Measurements from ENCODE around the gene TMEM88. TPM values are rescaled to one million over a fixed set of nuclear protein-coding genes. Genes with fewer than 3 reads are reported as not detected.

TMEM88 gene
- total RNA-seq, 1 experiment from 2014 or later: 11.3 TPM

DNA sequence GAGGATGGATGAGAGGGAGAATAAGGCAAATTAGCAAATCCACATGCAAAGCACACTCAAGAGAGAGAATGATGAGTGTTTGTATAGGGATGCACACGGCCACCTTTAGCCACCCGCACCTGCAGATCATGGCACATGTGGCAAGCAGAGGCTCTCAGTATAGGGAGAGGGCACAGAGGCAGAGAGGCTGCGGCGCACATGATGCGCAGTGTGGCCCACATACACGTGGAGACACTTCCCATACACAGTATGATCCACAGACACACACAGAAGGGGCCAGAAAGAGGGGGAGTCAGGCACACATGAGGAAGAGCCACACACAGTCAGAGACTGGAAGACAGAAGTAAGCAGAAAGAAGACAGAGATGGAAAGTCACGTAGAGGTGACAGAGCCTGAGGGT is 27.2 kb downstream of the TMEM88 start:
- Mint-ChIP-seq H3K4me1 (peaks cover 0 to 3% of the 10 kb centered on the region in 2 experiments; a peak in 3 of 4 replicates), H3K4me3 (no peak overlapping the region), H3K9me3 (no peaks in the 10 kb centered on the region), H3K36me3 (ENCODE audit: insufficient read depth in 1 of 3, low read depth in 3 of 3) (peaks cover 0 to 4% (median 0%) of the 10 kb centered on the region in 3 experiments; a peak in 1 of 7 replicates), H3K27me3 (ENCODE audit: low read depth) (no peaks in the 10 kb centered on the region; the same call in none of the 2 replicates), H3K27ac (no peak overlapping the region)
- Histone ChIP-seq H2BK120ac (ENCODE audit: low read depth, low read length, poor library complexity, severe bottlenecking) (no peak overlapping the region), H3K79me2 (ENCODE audit: insufficient read depth, low read length) (no peaks in the 10 kb centered on the region), H2BK20ac (ENCODE audit: low read depth, low read length, poor library complexity, severe bottlenecking) (no peak overlapping the region), H3K9ac (ENCODE audit: extremely low read depth, insufficient read length, low read length) (no peak overlapping the region), H4K5ac (ENCODE audit: insufficient read length, low read depth, low read length) (no peak overlapping the region), H2BK15ac (ENCODE audit: low read depth, low read length) (no peak overlapping the region), H3K4me1 (ENCODE audit: insufficient read depth, low read length) (no peaks in the 10 kb centered on the region), H3K27me3 (ENCODE audit: insufficient read depth, low read length) (no peaks in the 10 kb centered on the region; the same call in 1 of the 2 replicates), H3K14ac (ENCODE audit: insufficient read depth, low read length) (no peak overlapping the region), H3K27ac (ENCODE audit: insufficient read length, low read depth, low read length) (no peak overlapping the region), H4K8ac (replicated peaks; ENCODE audit: insufficient read length, low read depth, low read length) (no peak overlapping the region), H3K79me1 (ENCODE audit: insufficient read depth, low read depth, low read length, poor library complexity, severe bottlenecking) (no peaks in the 10 kb centered on the region), H3T11ph (ENCODE audit: low read length) (no peak overlapping the region), H4K20me1 (ENCODE audit: control insufficient read depth, insufficient read depth, insufficient read length) (no peaks in the 10 kb centered on the region), H3K9me3 (ENCODE audit: control insufficient read depth, low read depth, low read length) (no peaks in the 10 kb centered on the region), H2AFZ (ENCODE audit: low read length) (no peak overlapping the region), H2AK5ac (ENCODE audit: insufficient read length, low read length) (no peak overlapping the region), H4K91ac (ENCODE audit: insufficient read length, low read depth, low read length) (no peak overlapping the region), H3K18ac (ENCODE audit: insufficient read length, low read depth, low read length) (no peak overlapping the region), H3K4me2 (ENCODE audit: insufficient read depth, insufficient read length, low read length) (no peak overlapping the region), H3K23ac (ENCODE audit: insufficient read length, low read depth, low read length) (no peak overlapping the region), H3K23me2 (ENCODE audit: insufficient read length, low read depth, low read length, poor library complexity, severe bottlenecking) (peaks cover 17% of the 10 kb centered on the region), H2BK5ac (ENCODE audit: insufficient read length, low read length) (no peak overlapping the region), H2BK12ac (ENCODE audit: insufficient read length, low read depth, low read length) (no peak overlapping the region), H3K56ac (ENCODE audit: insufficient read length, low read depth, low read length) (no peak overlapping the region), H3K4ac (ENCODE audit: low read depth, low read length) (no peak overlapping the region)
- WGBS (ENCODE audit: extremely low coverage, insufficient read length, low lambda C conversion rate): no CpG with 5 or more reads among the region's 7 CpGs
- peak; percentile 27 for DNase-seq
- TF ChIP-seq, protein P1, sequence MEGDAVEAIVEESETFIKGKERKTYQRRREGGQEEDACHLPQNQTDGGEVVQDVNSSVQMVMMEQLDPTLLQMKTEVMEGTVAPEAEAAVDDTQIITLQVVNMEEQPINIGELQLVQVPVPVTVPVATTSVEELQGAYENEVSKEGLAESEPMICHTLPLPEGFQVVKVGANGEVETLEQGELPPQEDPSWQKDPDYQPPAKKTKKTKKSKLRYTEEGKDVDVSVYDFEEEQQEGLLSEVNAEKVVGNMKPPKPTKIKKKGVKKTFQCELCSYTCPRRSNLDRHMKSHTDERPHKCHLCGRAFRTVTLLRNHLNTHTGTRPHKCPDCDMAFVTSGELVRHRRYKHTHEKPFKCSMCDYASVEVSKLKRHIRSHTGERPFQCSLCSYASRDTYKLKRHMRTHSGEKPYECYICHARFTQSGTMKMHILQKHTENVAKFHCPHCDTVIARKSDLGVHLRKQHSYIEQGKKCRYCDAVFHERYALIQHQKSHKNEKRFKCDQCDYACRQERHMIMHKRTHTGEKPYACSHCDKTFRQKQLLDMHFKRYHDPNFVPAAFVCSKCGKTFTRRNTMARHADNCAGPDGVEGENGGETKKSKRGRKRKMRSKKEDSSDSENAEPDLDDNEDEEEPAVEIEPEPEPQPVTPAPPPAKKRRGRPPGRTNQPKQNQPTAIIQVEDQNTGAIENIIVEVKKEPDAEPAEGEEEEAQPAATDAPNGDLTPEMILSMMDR (conservative IDR thresholded peaks at IDR 0.05): no peak
